ENCODE data around the gene JAKMIP1. TPM values are rescaled to one million over a fixed set of nuclear protein-coding genes. Genes with fewer than 3 reads are reported as not detected.

JAKMIP1 gene
- total RNA-seq, 2 experiments from 2014 or later, result 2.0 to 2.1 TPM

- H3K9me3 Mint-ChIP-seq, result peaks cover 3% of the 10 kb centered on the region
- Histone ChIP-seq H3K27ac (ENCODE audit: low read depth in 1 of 2, low read length in 2 of 2) (no peak overlapping the region), H3K36me3 (ENCODE audit: insufficient read depth, low read length) (no peaks in the 10 kb centered on the region), H3K4me1 (ENCODE audit: insufficient read depth, low read length) (peaks cover 8% of the 10 kb centered on the region), H3K9me3 (ENCODE audit: control insufficient read depth in 1 of 2, insufficient read depth in 1 of 2, low read length in 2 of 2) (peaks cover 6 to 18% of the 10 kb centered on the region in 2 experiments), H3K27me3 (ENCODE audit: control insufficient read depth in 1 of 2, insufficient read depth in 2 of 2, low read length in 2 of 2) (no peaks in the 10 kb centered on the region), H3K4me3 (ENCODE audit: low read length) (no peak overlapping the region)
- H3K4me3 Mint-ChIP-seq, result no peak overlapping the region
- H3K36me3 Mint-ChIP-seq (ENCODE audit: low read depth), result no peaks in the 10 kb centered on the region
- ChIA-PET POLR2A (no interaction called here), CTCF (no interaction called here)
- TF ChIP-seq CTCF (IDR thresholded peaks at IDR 0.05), result no peak
- intact Hi-C loops (cut with DNase I, micrococcal nuclease), result no loop called here
- ATAC-seq (ENCODE audit: poor library complexity), result no peak
- DNase-seq, result no peak
- H3K4me1 Mint-ChIP-seq (ENCODE audit: low read depth), result no peaks in the 10 kb centered on the region
- H3K27ac Mint-ChIP-seq, result no peak overlapping the region
- H3K27me3 Mint-ChIP-seq, result no peaks in the 10 kb centered on the region
Measured at GRCh38 chr4:6165766-6166165, 34.6 kb downstream of the JAKMIP1 start.

GRCh38 chr4:6162885-6163284 lies 37.5 kb downstream of the JAKMIP1 start:
- H3K4me1 Mint-ChIP-seq (ENCODE audit: low read depth), result no peaks in the 10 kb centered on the region
- Histone ChIP-seq H3K27me3 (ENCODE audit: control insufficient read depth in 1 of 2, insufficient read depth in 2 of 2, low read length in 2 of 2) (no peaks in the 10 kb centered on the region), H3K36me3 (ENCODE audit: insufficient read depth, low read length) (no peaks in the 10 kb centered on the region), H3K4me1 (ENCODE audit: insufficient read depth, low read length) (peaks cover 8% of the 10 kb centered on the region), H3K4me3 (ENCODE audit: low read length) (no peak overlapping the region), H3K9me3 (ENCODE audit: control insufficient read depth in 1 of 2, insufficient read depth in 1 of 2, low read length in 2 of 2) (peaks cover 6 to 9% of the 10 kb centered on the region in 2 experiments), H3K27ac (ENCODE audit: low read depth in 1 of 2, low read length in 2 of 2) (no peak overlapping the region)
- DNase-seq (no peak), ATAC-seq (ENCODE audit: poor library complexity) (no peak)
- H3K4me3 Mint-ChIP-seq, result no peak overlapping the region
- no peaks in the 10 kb centered on the region for H3K36me3 Mint-ChIP-seq (ENCODE audit: low read depth)
- intact Hi-C loops (cut with DNase I, micrococcal nuclease), result no loop called here
- no peak for TF ChIP-seq CTCF (IDR thresholded peaks at IDR 0.05)
- H3K27me3 Mint-ChIP-seq, result no peaks in the 10 kb centered on the region
- POLR2A ChIA-PET, result no interaction called here
- CTCF ChIA-PET, result no interaction called here
- no peak overlapping the region for H3K27ac Mint-ChIP-seq
- H3K9me3 Mint-ChIP-seq, result peaks cover 3% of the 10 kb centered on the region

GRCh38 chr4:6161921-6162464 lies 38.4 kb downstream of the JAKMIP1 start:
- Mint-ChIP-seq H3K27me3 (peaks cover 6% of the 10 kb centered on the region), H3K36me3 (ENCODE audit: low read depth) (no peaks in the 10 kb centered on the region), H3K9me3 (peaks cover 3% of the 10 kb centered on the region), H3K4me1 (ENCODE audit: low read depth) (no peaks in the 10 kb centered on the region), H3K4me3 (no peak overlapping the region), H3K27ac (no peak overlapping the region)
- intact Hi-C loops (cut with DNase I, micrococcal nuclease), result no loop called here
- no peak for TF ChIP-seq CTCF (IDR thresholded peaks at IDR 0.05)
- Histone ChIP-seq H3K27me3 (ENCODE audit: control insufficient read depth in 1 of 2, insufficient read depth in 2 of 2, low read length in 2 of 2) (no peaks in the 10 kb centered on the region), H3K36me3 (ENCODE audit: insufficient read depth, low read length) (no peaks in the 10 kb centered on the region), H3K4me1 (ENCODE audit: insufficient read depth, low read length) (peaks cover 2% of the 10 kb centered on the region), H3K27ac (ENCODE audit: low read depth in 1 of 2, low read length in 2 of 2) (no peak overlapping the region), H3K9me3 (ENCODE audit: control insufficient read depth in 1 of 2, insufficient read depth in 1 of 2, low read length in 2 of 2) (peaks cover 6 to 9% of the 10 kb centered on the region in 2 experiments), H3K4me3 (ENCODE audit: low read length) (no peak overlapping the region)
- ATAC-seq (ENCODE audit: poor library complexity), result no peak
- no peak for DNase-seq
- POLR2A ChIA-PET, result no interaction called here
- CTCF ChIA-PET, result no interaction called here
